Cardiac muscle cell (in vitro differentiated cells and primary cell): ENCODE data around the gene TRIM41. TPM values are rescaled to one million over a fixed set of nuclear protein-coding genes. Genes with fewer than 3 reads are reported as not detected.
"Not testable (repeated sequence)": the region's sequence is repeated elsewhere in the genome, so short reads cannot be mapped to it uniquely, and the experiment has no call there.

Experiments used
- DNase-seq, 2 donors: peaks; one replicate each; pipeline versions ENCODE4 v3.0.0 to v3.0.0-alpha.2; 2010 to 2017; ENCODE audit warnings: low read depth in 1 of 2, low spot score in 1 of 2
- H3K27ac ChIP-seq: fragments of 200-600 bp; sonication (generic); 2 replicates; pipeline ENCODE4 v1.5.1; 2016
- H3K27me3 ChIP-seq: fragments of 200-600 bp; sonication (generic); 2 replicates; pipeline ENCODE4 v1.6.0; 2016; ENCODE audit warnings: control low read depth
- H3K36me3 ChIP-seq: fragments of 200-600 bp; sonication (generic); 2 replicates; pipeline ENCODE4 v1.5.1; 2016; ENCODE audit warnings: control low read depth
- H3K4me1 ChIP-seq: fragments of 200-600 bp; sonication (generic); 2 replicates; pipeline ENCODE4 v1.8.1; 2017; ENCODE audit warnings: low read depth, mild to moderate bottlenecking, mixed run types
- H3K4me3 ChIP-seq: fragments of 200-600 bp; sonication (generic); 2 replicates; pipeline ENCODE4 v1.5.1; 2016; ENCODE audit warnings: mild to moderate bottlenecking
- H3K9me3 ChIP-seq: fragments of 200-600 bp; sonication (generic); 2 replicates; pipeline ENCODE4 v1.5.1; 2017; ENCODE audit warnings: low read depth, mild to moderate bottlenecking, control low read depth
- CTCF ChIP-seq: IDR thresholded peaks from 2 replicates; pipeline ENCODE4 v1.5.1; 2012; ENCODE audit warnings: low read depth, mild to moderate bottlenecking, low read length
- polyA plus RNA-seq: library from polyadenylated mRNA; unstranded; fragments of >200 nt; fragmentation: Nextera tagmentation; extraction: Ambion mirVana; gene quantifications from 2 replicates; pipeline ENCODE4 v1.2.1, GENCODE V29; 2016
- total RNA-seq: library from RNA; depleted of rRNA; stranded (reverse); fragments of >200 nt; gene quantifications from 2 replicates; pipeline ENCODE4 v1.2.3, GENCODE V29; 2016

The TRIM41 gene
- total and polyA plus RNA-seq, 2 experiments from 2014 or later: 5.4 to 30.1 TPM

GRCh38 chr5:181281077-181281983 is 58.2 kb downstream of the TRIM41 start:
- peak in 1 of 2 donors; percentile 89 for DNase-seq
- TF ChIP-seq CTCF: no peak
- Histone ChIP-seq H3K27me3 (no peaks in the 10 kb centered on the region), H3K4me3 (peak overlapping the region; percentile 43), H3K4me1 (no peaks in the 10 kb centered on the region), H3K9me3 (no peaks in the 10 kb centered on the region), H3K36me3 (no peaks in the 10 kb centered on the region), H3K27ac (peak overlapping the region; percentile 96)

GRCh38 chr5:181281984-181282316 is 58.9 kb downstream of the TRIM41 start:
- Histone ChIP-seq H3K4me3 (peak overlapping the region; percentile 43), H3K27ac (peak overlapping the region; percentile 96), H3K36me3 (no peaks in the 10 kb centered on the region), H3K9me3 (no peaks in the 10 kb centered on the region), H3K27me3 (no peaks in the 10 kb centered on the region), H3K4me1 (no peaks in the 10 kb centered on the region)
- no peak for TF ChIP-seq CTCF
- DNase-seq: no peak

GRCh38 chr5:181282415-181282814 is 59.3 kb downstream of the TRIM41 start:
- not testable (repeated sequence) for DNase-seq, H3K27me3 ChIP-seq, H3K4me1 ChIP-seq, H3K36me3 ChIP-seq, H3K27ac ChIP-seq, H3K9me3 ChIP-seq
- peak overlapping the region; percentile 43 for H3K4me3 ChIP-seq

GRCh38 chr5:181282874-181283273 is 59.8 kb downstream of the TRIM41 start:
- Histone ChIP-seq H3K4me1 (no peaks in the 10 kb centered on the region), H3K9me3 (no peaks in the 10 kb centered on the region), H3K4me3 (no peak overlapping the region), H3K36me3 (no peaks in the 10 kb centered on the region), H3K27me3 (no peaks in the 10 kb centered on the region), H3K27ac (no peak overlapping the region)
- TF ChIP-seq CTCF: no peak
- no peak for DNase-seq

- no peaks in the 10 kb centered on the region for H3K27me3 ChIP-seq
- H3K4me3 ChIP-seq: no peak overlapping the region
- H3K27ac ChIP-seq: no peak overlapping the region
- H3K36me3 ChIP-seq: no peaks in the 10 kb centered on the region
- DNase-seq: no peak
- no peaks in the 10 kb centered on the region for H3K9me3 ChIP-seq
- H3K4me1 ChIP-seq: no peaks in the 10 kb centered on the region
- no peak for TF ChIP-seq CTCF
Measured at GRCh38 chr5:181283347-181283746, 60.3 kb downstream of the TRIM41 start.

- H3K27ac ChIP-seq, H3K27me3 ChIP-seq, DNase-seq, H3K9me3 ChIP-seq, H3K4me1 ChIP-seq, H3K36me3 ChIP-seq, H3K4me3 ChIP-seq: not testable (repeated sequence)
Measured at GRCh38 chr5:181283841-181284755, 61.0 kb downstream of the TRIM41 start.

Other genes with a start within 250 kb of the TRIM41 start
- not detected in 2 replicates for gene BTNL3, start 234.4 kb upstream of the TRIM41 start, total RNA-seq
- not detected in 2 replicates for gene BTNL3, start 234.4 kb upstream of the TRIM41 start, polyA plus RNA-seq
- not detected in 2 replicates for gene BTNL9, start 183.0 kb upstream of the TRIM41 start, total RNA-seq
- gene BTNL9, start 183.0 kb upstream of the TRIM41 start, polyA plus RNA-seq: not detected in 2 replicates
- gene OR2V1, start 92.1 kb upstream of the TRIM41 start, total RNA-seq: not detected in 2 replicates
- gene OR2V1, start 92.1 kb upstream of the TRIM41 start, polyA plus RNA-seq: not detected in 2 replicates
- gene OR2V2, start 75.7 kb upstream of the TRIM41 start, total RNA-seq: not detected in 2 replicates
- gene OR2V2, start 75.7 kb upstream of the TRIM41 start, polyA plus RNA-seq: not detected in 2 replicates
- 0.39 TPM in 1 of 2 replicates, not detected in the other for gene TRIM7, start 18.1 kb upstream of the TRIM41 start, total RNA-seq
- gene TRIM7, start 18.1 kb upstream of the TRIM41 start, polyA plus RNA-seq: 0.11 and 0.20 TPM in 2 replicates
- gene RACK1, start 20.6 kb downstream of the TRIM41 start, total RNA-seq: 2,235 and 2,267 TPM in 2 replicates
- 803 and 899 TPM in 2 replicates for gene RACK1, start 20.6 kb downstream of the TRIM41 start, polyA plus RNA-seq
- 10.4 and 12.3 TPM in 2 replicates for gene TRIM52, start 37.9 kb downstream of the TRIM41 start, total RNA-seq
- 9.5 and 10.5 TPM in 2 replicates for gene TRIM52, start 37.9 kb downstream of the TRIM41 start, polyA plus RNA-seq
- gene OR4F3, start 144.0 kb downstream of the TRIM41 start, total RNA-seq: not detected in 2 replicates
- gene OR4F3, start 144.0 kb downstream of the TRIM41 start, polyA plus RNA-seq: not detected in 2 replicates